HEK293T (cell line): ENCODE measurements around the gene ANXA3.

Experiments used
- CTBP1 ChIP-seq: fragments of 450-650 bp; IDR thresholded peaks from 2 replicates; pipeline ENCODE4 v1.6.1; 2016; ENCODE audit warnings: borderline replicate concordance
- FOXK2 ChIP-seq: fragments of 450-650 bp; IDR thresholded peaks from 2 replicates; pipeline ENCODE4 v1.6.1; 2016; ENCODE audit warnings: mild to moderate bottlenecking
- FOXM1 ChIP-seq: fragments of 450-650 bp; IDR thresholded peaks from 2 replicates; pipeline ENCODE4 v1.6.1; 2017; ENCODE audit warnings: mild to moderate bottlenecking, borderline replicate concordance
- HDGF ChIP-seq: fragments of 450-650 bp; IDR thresholded peaks from 2 replicates; pipeline ENCODE4 v1.6.1; 2017; ENCODE audit warnings: antibody characterized with exemption, borderline replicate concordance
- PKNOX1 ChIP-seq: fragments of 450-650 bp; IDR thresholded peaks from 2 replicates; pipeline ENCODE4 v1.6.1; 2016
- TARDBP ChIP-seq: fragments of 450-650 bp; IDR thresholded peaks from 2 replicates; pipeline ENCODE4 v1.6.1; 2016

- TF ChIP-seq CTBP1 (no peak), FOXK2 (no peak), FOXM1 (no peak), HDGF (no peak), PKNOX1 (no peak), TARDBP (no peak)
Observed at GRCh38 chr4:78642934-78643333, 91.4 kb downstream of the ANXA3 start.
